ENCODE results near the gene CARTPT. TPM values are rescaled to one million over a fixed set of nuclear protein-coding genes. Genes with fewer than 3 reads are reported as not detected.

Gene CARTPT
- total and polyA plus RNA-seq, 2 donors (not counting 3 experiments of a cell fraction or from before 2014, with no cell fraction given) = not detected

- H3K4me1 ChIP-seq (ENCODE audit: control insufficient read depth, extremely low read depth, insufficient read depth, low read length) = no peaks in the 10 kb centered on the region
- no peaks in the 10 kb centered on the region for H3K9me1 ChIP-seq (replicated peaks; ENCODE audit: control insufficient read depth, extremely low read depth, insufficient read depth, low read length)
- dilution Hi-C loops (cut with MboI; ENCODE audit: extremely low pct_ligation_motif_present, low sequenced_read_pairs) (no loop called here), intact Hi-C loops (cut with micrococcal nuclease) (no loop called here)
- H3K27me3 ChIP-seq (ENCODE audit: control insufficient read depth in 2 of 2, insufficient read depth in 2 of 2, low read length in 2 of 2) = peaks cover 44 to 57% of the 10 kb centered on the region in 2 experiments
- H3K27ac ChIP-seq (ENCODE audit: insufficient read depth, low read depth, low read length) = no peak overlapping the region
- POLR2A ChIA-PET = no interaction called here
- H3K4me2 ChIP-seq (ENCODE audit: insufficient read depth, low read length) = no peak overlapping the region
- no peak overlapping the region for H3K9ac ChIP-seq (replicated peaks; ENCODE audit: extremely low read depth, insufficient read depth, low read length)
- FAIRE-seq (no peak), DNase-seq (ENCODE audit: low read depth, low spot score) (no peak)
- CTCF ChIA-PET = interaction anchor here (1.2 kb wide), 1 partner anchor 11 kb away, joined by 3 read pairs; no protein-coding TSS in a partner anchor
- TF ChIP-seq JUN (IDR thresholded peaks at IDR 0.05; ENCODE audit: borderline replicate concordance, insufficient read depth, insufficient read length, low read depth) (no peak), MYC (IDR thresholded peaks at IDR 0.05; ENCODE audit: low read depth, low read length) (no peak), POLR2AphosphoS5 (IDR thresholded peaks at IDR 0.05; ENCODE audit: insufficient read depth, low read depth, low read length) (no peak)
- no peak overlapping the region for H3K4me3 ChIP-seq (replicated peaks in 1 of 3; ENCODE audit: insufficient read depth in 1 of 3, low read depth in 1 of 3, low read length in 3 of 3)
- H4K20me1 ChIP-seq (replicated peaks; ENCODE audit: control insufficient read depth, extremely low read depth, insufficient read depth, low read length) = no peaks in the 10 kb centered on the region
- no TSS peak for BruUV-seq (replicated peaks)
- H3K9me3 ChIP-seq (replicated peaks; ENCODE audit: control insufficient read depth, insufficient read depth, low read length) = no peaks in the 10 kb centered on the region
- no peaks in the 10 kb centered on the region for H3K79me2 ChIP-seq (ENCODE audit: control insufficient read depth, insufficient read depth, low read length)
- no peaks in the 10 kb centered on the region for H3K36me3 ChIP-seq (ENCODE audit: control insufficient read depth in 2 of 2, extremely low read depth in 1 of 2, insufficient read depth in 2 of 2, low read length in 2 of 2)
- no peak overlapping the region for H2AFZ ChIP-seq (ENCODE audit: low read depth, low read length)
Observed at GRCh38 chr5:71706906-71707305, 12.2 kb upstream of the CARTPT start.

GRCh38 chr5:71711610-71712009 lies 7.5 kb upstream of the CARTPT start:
- Histone ChIP-seq H3K79me2 (ENCODE audit: control insufficient read depth, insufficient read depth, low read length) (no peaks in the 10 kb centered on the region), H3K9ac (replicated peaks; ENCODE audit: extremely low read depth, insufficient read depth, low read length) (no peak overlapping the region), H3K27ac (ENCODE audit: insufficient read depth, low read depth, low read length) (no peak overlapping the region), H3K9me1 (replicated peaks; ENCODE audit: control insufficient read depth, extremely low read depth, insufficient read depth, low read length) (no peaks in the 10 kb centered on the region), H3K36me3 (ENCODE audit: control insufficient read depth in 2 of 2, extremely low read depth in 1 of 2, insufficient read depth in 2 of 2, low read length in 2 of 2) (no peaks in the 10 kb centered on the region), H3K4me1 (ENCODE audit: control insufficient read depth, extremely low read depth, insufficient read depth, low read length) (no peaks in the 10 kb centered on the region), H4K20me1 (replicated peaks; ENCODE audit: control insufficient read depth, extremely low read depth, insufficient read depth, low read length) (no peaks in the 10 kb centered on the region), H2AFZ (ENCODE audit: low read depth, low read length) (no peak overlapping the region), H3K4me3 (replicated peaks in 1 of 3; ENCODE audit: insufficient read depth in 1 of 3, low read depth in 1 of 3, low read length in 3 of 3) (no peak overlapping the region), H3K4me2 (ENCODE audit: insufficient read depth, low read length) (no peak overlapping the region), H3K9me3 (replicated peaks; ENCODE audit: control insufficient read depth, insufficient read depth, low read length) (no peaks in the 10 kb centered on the region), H3K27me3 (ENCODE audit: control insufficient read depth in 2 of 2, insufficient read depth in 2 of 2, low read length in 2 of 2) (peaks cover 33 to 54% of the 10 kb centered on the region in 2 experiments)
- TF ChIP-seq POLR2A (IDR thresholded peaks at IDR 0.05; ENCODE audit: low read depth, low read length) (no peak), MYC (IDR thresholded peaks at IDR 0.05; ENCODE audit: low read depth, low read length) (no peak), POLR2AphosphoS5 (IDR thresholded peaks at IDR 0.05; ENCODE audit: insufficient read depth, low read depth, low read length) (no peak), JUN (IDR thresholded peaks at IDR 0.05; ENCODE audit: borderline replicate concordance, insufficient read depth, insufficient read length, low read depth) (no peak), EZH2 (IDR thresholded peaks at IDR 0.05; ENCODE audit: borderline replicate concordance, low read depth, low read length, severe bottlenecking) (no peak), FOS (IDR thresholded peaks at IDR 0.05; ENCODE audit: borderline replicate concordance, insufficient read depth, low read length) (no peak), GATA2 (IDR thresholded peaks at IDR 0.05; ENCODE audit: insufficient read depth, insufficient read length, low read depth, low read length) (no peak)
- TF ChIP-seq, protein P1, sequence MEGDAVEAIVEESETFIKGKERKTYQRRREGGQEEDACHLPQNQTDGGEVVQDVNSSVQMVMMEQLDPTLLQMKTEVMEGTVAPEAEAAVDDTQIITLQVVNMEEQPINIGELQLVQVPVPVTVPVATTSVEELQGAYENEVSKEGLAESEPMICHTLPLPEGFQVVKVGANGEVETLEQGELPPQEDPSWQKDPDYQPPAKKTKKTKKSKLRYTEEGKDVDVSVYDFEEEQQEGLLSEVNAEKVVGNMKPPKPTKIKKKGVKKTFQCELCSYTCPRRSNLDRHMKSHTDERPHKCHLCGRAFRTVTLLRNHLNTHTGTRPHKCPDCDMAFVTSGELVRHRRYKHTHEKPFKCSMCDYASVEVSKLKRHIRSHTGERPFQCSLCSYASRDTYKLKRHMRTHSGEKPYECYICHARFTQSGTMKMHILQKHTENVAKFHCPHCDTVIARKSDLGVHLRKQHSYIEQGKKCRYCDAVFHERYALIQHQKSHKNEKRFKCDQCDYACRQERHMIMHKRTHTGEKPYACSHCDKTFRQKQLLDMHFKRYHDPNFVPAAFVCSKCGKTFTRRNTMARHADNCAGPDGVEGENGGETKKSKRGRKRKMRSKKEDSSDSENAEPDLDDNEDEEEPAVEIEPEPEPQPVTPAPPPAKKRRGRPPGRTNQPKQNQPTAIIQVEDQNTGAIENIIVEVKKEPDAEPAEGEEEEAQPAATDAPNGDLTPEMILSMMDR (IDR thresholded peaks at IDR 0.05; ENCODE audit: extremely low read depth in 1 of 2, insufficient read depth in 1 of 2, low read depth in 1 of 2, low read length in 2 of 2) = no peak
- TF ChIP-seq, protein P2, sequence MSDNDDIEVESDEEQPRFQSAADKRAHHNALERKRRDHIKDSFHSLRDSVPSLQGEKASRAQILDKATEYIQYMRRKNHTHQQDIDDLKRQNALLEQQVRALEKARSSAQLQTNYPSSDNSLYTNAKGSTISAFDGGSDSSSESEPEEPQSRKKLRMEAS (IDR thresholded peaks at IDR 0.05; ENCODE audit: insufficient read depth, insufficient read length) = no peak
- POLR2A ChIA-PET = no interaction called here
- intact Hi-C loops (cut with micrococcal nuclease) (no loop called here), dilution Hi-C loops (cut with MboI; ENCODE audit: extremely low pct_ligation_motif_present, low sequenced_read_pairs) (no loop called here)
- no TSS peak for BruUV-seq (replicated peaks)
- CTCF ChIA-PET = no interaction called here
- no peak for DNase-seq (ENCODE audit: low read depth, low spot score)
- no peak for FAIRE-seq
